Epidermal melanocyte (primary cell): ENCODE measurements around the gene PDCD1.
"Not testable (repeated sequence)": the region's sequence is repeated elsewhere in the genome, so short reads cannot be mapped to it uniquely, and the experiment has no call there.

ENCODE experiments used
- DNase-seq: peaks from one replicate; pipeline ENCODE4 v3.0.0; 2011; ENCODE audit warnings: low spot score; ENCODE audit not compliant: insufficient read length

The PDCD1 gene

GRCh38 chr2:241877989-241878970, 19.6 kb upstream of the PDCD1 start:
- peak; percentile 81 for DNase-seq

- DNase-seq = no peak
Measured at GRCh38 chr2:241877197-241877685, 18.5 kb upstream of the PDCD1 start.

GRCh38 chr2:241876528-241877196, 18.0 kb upstream of the PDCD1 start:
- DNase-seq = no peak

GRCh38 chr2:241875754-241876527, 17.2 kb upstream of the PDCD1 start:
- DNase-seq = not testable (repeated sequence)

DNA sequence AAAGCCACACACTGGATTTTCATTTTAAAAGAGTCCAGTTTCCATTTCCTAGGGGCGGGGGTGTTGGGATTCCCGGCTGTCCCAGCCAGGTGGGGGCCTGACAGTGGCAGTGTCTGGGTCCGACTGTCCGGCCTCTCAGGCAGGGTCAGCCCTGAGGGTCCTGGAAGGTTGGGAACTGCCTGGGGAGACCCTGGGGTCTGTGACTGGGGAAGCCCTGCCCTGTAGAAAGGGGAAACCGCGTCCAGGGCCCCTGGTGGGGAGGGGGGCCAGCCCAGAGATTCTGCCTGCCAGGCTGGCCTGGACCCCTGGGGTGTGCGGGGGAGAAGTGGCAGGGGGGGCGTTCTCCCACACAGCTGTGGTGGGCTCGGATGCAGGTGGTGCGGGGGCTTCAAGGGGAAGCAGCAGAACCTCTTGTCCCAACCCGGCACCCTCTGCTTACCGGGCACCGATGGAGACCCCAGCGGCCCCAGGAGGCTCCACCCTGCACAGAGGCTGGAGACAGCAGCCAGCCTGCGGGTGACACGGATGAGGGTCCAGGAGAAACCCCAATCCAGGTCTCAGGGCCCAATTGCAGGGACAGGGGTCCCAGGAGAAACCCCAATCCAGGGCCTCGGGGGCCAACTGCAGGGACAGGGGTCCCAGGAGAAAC, 15.7 kb upstream of the PDCD1 start:
- DNase-seq = no peak

GRCh38 chr2:241873803-241874110, 15.1 kb upstream of the PDCD1 start:
- DNase-seq = no peak

DNA sequence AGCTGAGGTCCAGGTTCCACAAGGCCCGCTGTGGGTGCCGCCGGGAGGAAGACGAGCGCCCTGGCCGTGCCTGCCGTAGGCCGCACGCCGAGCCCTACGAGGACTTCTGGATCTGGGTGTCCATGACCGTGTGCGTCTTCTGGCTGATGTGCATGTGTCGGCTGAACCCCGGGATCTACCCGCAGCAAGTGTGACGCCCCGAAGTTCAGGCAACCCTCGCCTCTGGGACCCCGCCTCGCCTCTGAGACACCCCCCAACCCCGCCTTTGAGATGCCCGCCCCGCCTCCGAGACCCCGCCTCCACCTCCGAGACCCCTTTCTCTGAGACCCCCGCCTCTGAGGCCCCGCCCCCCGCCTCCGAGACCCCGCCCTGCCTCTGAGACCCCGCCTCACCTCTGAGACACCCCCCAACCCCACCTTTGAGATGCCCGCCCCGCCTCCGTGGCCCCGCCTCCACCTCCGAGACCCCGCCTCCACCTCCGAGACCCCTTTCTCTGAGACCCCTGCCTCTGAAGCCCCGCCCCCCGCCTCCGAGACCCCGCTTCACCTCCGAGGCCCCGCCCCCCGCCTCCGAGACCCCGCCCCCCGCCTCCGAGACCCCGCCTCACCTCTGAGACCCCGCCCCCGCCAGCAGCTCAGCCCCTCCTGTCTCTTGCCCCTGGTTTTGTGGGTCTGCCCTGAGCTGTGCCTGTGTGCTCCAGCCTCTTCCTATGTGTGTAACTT, 14.5 kb upstream of the PDCD1 start:
- DNase-seq = no peak

- DNase-seq = no peak
Measured at GRCh38 chr2:241872313-241872642, 13.6 kb upstream of the PDCD1 start.

DNA sequence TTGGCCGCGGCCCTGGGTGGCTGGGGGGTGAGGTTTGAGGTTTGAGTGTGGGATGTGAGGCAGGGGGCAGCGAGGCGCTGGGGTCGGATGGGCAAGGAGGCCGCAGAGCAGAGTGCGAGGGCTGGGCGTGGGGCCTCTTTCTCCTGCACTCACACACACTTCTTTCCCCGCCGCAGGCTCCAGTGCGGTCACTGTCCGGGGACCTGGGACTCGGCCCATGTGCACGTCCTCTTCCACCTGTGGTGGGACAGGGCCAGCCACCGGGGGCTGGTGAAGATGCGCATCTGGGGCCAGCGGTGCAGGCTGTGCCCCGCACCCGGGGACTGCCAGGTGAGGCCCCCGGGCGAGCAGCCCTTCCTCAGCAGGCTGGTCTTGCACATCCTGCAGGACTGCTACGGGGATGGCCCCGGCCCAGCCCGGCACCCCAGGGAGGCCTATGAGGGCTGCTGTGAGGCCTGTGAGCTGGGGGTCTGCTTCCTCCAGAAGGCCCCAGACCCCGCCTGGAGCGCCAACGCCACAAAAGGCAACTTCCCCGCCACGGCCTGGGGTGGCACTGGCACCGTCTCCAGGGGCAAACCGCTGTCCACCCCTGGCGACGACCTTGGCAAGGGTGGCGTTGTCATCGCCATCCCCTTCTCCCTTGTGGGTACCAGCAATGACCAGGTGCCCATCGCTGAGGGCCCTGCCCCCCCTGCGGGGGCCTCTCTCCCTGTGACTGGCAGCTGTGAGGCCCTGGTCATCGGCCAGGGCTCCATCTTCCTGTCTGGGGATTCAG, 13.0 kb upstream of the PDCD1 start:
- no peak for DNase-seq

DNA sequence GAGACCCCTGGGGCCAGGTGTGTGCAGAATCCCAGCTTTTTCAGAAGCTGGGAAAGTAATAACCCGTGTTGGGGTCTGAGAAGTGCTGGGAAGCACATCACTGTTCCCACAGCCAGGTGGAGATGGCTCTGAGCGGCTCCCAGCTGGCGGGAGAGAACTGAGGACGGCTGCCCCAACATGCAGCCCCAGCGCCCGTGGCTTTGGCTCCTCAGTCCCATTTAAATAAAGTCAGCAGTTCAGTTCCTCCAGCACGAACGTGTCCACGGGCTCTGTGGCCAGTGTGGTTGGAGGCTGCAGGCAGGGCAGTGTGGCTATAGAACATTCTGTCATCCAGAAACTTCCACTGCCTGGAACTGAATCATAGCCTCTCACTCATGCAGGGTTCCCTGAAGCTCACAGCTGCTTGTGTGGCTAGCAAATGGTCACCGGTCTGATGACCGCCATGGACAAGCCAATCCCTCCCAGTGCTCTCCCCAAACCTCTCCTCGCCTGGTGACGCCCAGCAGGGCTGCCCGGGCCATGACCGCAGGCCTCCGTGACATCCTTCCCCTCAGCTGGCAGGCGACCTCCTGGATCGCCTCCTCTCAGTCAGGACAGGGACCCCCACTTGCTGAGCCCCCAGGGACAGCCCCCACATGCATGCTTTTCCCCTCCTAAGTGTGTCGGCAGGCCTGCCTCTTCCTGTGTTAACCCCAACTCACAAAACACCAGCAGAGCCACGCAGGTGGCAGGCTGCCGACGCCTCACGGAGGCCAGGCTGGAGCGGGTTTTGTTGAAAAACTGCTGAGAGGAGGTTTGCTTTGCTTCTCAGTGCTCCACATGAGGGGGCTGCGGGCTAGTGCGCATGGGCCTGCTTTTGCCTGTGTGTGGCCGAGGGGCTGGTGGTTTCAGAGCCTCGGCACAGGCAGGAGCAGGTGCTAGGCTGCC, 12.2 kb upstream of the PDCD1 start:
- DNase-seq = no peak

DNA sequence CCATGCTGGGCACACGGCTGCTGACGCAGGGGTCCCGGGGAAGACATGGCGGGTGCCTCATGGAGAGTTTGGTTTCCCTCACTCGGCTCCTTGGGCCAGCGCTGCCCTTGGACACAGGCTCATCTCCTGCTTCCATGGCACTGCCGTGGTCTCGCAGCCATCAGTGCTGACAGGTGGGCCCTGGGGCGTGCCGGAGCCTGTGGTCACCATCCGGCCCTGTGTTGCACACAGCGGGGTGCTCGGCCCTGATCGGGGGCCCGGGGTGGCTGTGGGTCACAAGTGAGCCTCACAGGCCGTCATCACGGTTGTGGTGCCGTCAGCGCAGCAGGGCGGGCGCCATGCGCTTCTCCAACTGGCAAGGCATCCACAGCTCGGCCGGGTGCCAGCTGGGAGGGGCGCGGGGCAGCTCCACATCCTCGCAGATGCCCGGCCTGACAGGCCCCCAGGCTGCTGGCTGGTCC, 11.4 kb upstream of the PDCD1 start:
- no peak for DNase-seq

GRCh38 chr2:241869087-241869961, 10.6 kb upstream of the PDCD1 start, which contains the start of gene RTP5:
TSS of gene RTP5 (plus strand) at chr2:241869729. CDS start at chr2:241869757, 28 bp downstream.
- no peak for DNase-seq

DNA sequence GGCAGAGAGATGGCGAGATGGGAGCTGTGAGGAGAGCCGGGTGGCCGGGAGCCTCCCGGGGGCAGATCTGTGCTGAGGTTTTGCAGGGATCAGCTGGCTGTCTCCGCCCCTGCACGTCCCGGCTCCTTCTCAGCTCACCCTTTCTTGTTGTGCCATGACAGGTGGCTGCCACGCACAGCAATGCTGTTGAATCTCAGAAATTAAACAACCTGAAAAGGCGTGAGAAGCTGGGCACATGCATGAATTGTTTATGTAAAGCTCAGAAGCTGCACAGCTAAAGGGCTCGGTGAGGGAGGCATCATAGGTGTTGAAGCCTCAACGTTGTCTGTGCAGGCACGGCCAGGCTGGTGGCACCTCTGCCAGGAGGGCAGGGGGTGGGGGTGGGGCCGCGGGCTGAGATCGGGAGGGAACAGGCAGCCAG, 10.0 kb upstream of the PDCD1 start:
- no peak for DNase-seq

GRCh38 chr2:241867776-241868420, 9.2 kb upstream of the PDCD1 start:
- DNase-seq = no peak

- no peak for DNase-seq
Measured at GRCh38 chr2:241866790-241867645, 8.3 kb upstream of the PDCD1 start.
